HL-60/S4 treated with phorbol 12-myristate 13-acetate at 8.2 ng/mL for 4 days and 3 days (cell line): Measurements from ENCODE around the gene FHAD1.
"Not testable (repeated sequence)": the region's sequence is repeated elsewhere in the genome, so short reads cannot be mapped to it uniquely, and the experiment has no call there.

ENCODE experiments used
- in situ Hi-C: fragments of 300-500 bp; cut with MboI; formaldehyde crosslinking; loops from 2 replicates; pipeline ENCODE4 v1.15.0; 2022; ENCODE audit warnings: low sequenced_read_pairs

Gene FHAD1

DNA sequence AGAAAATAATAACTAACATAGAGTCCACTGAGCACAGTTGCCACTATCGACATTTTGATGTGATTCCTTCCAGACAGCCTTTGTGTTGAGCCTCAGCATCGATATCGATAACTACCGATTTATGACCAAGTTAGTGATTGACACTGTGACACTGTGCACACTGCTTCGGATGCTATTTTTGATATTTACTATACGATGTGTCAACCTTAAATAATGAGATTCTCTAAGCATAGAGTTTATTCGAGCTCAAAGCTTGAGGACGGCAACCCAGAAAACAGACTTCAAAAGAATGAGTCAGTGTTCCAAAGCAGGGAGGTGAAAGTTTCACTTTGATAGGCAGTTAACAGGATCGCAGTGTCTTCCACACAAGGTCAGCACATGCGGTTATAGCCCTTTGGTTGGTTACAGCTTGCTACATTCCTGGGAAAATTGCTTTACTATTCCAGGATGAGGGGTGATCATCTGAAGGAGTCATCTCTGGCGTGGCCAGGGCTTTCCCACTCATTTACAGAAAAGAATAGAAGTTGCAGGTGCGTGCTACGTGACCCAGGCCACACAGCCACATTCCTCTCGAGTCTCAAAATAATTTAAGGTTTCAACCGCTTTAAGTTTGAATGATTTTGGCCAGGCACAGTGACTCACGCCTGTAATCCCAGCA, 109.1 kb downstream of the FHAD1 start:
- in situ Hi-C loops: no loop called here

DNA sequence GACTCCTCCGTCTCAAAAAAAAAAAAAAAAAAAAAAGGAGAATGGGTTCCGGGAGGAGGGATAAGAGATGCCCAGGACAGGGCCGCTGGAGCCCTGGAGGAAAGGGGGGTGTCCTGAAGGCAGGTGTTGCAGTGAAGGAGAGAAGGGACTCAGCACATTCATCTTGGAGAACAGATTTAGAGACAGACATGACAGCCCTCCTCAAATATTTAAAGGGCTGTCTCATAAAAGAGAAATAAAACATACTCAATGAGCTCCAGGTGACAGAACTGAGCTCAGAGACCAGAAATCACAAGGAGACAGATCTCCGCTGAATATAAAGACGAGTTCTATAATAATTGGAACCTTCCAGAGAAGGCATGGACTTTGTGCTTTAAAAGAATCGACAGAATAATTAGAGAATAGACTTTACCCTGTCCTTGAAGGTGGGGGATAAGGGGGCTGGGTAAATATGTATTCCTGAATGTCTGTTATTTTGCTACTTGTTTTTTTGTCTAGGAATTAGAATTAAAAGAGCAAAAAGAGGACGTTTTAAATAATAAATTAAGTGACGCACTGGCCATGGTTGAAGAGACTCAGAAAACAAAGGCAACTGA, 110.7 kb downstream of the FHAD1 start:
- in situ Hi-C loops: no loop called here

DNA sequence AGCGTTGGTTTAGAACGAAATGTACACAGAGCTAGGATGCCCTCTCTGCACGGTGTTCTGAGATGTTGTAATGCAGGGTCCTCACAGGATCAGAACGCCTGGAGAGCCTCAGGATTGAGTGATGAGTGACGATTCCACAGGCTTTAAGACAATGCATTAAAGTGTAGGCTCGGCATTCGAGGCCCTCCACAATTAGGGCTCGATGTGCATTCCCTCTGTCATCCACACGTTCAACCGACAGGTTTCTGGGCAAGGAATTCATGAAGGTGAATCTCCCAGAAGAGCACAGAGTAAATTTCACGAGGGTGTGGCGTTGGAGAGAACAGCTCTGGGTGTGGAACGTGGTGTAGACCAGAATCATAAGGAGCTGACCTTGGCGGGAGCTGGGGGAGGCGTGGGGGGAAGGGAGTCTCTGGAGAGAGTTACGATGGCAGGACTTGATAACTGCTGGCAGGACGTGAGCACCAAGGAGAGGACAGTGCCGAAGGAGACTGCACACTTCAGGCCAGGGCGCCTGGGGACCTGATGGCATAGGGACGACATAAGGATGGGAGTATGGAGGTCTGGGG, 111.6 kb downstream of the FHAD1 start:
- in situ Hi-C loops: no loop called here

DNA sequence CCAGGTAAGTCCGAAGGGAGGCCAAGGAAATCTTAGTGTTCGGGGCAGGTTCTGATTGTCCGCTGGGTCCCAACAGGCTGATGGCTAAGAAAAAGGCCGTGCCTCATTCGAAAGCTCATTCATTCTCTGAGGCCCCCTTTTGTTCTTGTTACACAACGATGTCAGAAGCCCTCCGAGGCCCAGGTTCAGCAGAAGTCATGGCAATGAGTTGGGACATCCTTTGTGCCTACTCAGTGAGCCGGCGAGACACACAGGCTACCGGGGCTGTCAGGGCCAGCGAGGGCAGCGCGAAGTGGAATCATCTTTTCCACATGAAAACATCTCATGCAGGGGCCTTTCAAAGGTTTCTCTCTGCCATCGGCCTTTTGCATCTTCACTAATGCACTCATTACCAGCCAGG, 113.7 kb downstream of the FHAD1 start:
- in situ Hi-C loops: no loop called here

DNA sequence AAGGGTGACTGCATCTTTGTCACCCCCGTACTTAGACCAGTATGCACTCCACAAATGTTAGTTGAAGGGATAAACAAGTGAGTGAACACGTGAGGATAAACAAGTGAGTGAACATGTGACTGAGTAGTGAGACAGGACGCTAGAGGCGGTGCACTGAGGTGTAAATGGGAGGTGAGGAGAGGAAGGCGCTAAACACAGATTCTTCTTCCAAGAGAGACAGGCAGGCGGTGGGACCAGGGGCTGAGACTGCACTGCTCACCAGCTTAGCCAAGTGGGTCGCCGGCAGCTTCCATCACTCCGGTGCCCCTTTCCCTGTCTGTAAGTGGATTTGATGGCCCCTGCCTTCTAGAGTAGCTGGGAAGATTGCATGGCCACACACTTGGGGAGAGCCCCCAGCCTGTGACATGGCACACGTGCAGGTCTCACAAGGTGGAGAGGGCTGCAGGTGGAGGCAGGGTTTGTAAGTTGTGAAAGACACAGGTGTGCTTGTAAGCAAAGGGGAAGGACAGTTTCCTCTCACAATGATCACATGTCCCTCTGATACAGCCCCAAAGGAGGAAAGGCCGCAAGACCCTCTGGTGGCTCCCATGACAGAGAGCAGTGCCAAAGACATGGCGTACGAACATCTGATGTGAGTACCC, 115.2 kb downstream of the FHAD1 start:
- in situ Hi-C loops: no loop called here

DNA sequence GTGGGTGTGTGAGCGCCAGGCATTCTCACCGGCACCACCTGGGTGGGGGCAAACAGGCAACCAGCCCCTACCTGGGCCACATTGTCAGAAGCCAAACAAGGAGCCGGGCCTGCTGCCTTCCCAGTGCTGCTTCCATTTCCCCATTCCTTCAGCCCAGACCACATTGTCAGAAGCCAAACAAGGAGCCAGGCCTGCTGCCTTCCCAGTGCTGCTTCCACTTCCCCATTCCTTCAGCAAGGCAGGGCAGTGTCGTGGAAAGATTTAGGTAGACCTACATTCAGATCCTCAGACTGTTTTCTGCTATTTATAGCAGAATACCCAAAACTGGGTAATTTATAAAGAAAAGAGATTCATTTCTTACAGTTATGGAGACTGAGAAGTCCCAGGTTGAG, 115.7 kb downstream of the FHAD1 start:
- in situ Hi-C loops: no loop called here

DNA sequence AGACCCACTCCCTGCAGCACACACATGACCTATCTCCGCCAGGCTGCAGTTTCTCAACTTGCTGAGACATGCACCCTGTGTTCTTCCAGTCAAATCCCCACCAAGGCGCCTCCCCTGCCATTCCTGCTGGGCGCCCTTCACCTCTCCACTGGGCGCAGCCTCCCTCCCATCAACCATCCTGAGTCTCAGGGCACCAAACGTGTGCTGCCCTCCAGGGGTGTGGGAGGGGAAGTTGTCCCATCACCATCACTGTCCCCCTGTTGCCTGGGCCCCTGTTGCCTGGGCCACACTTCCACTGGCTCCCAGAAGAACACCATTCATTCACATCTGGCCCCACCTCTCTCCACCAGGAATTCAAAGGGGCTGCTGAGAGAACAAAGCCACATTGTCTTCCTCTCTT, 117.7 kb downstream of the FHAD1 start:
- in situ Hi-C loops: no loop called here

DNA sequence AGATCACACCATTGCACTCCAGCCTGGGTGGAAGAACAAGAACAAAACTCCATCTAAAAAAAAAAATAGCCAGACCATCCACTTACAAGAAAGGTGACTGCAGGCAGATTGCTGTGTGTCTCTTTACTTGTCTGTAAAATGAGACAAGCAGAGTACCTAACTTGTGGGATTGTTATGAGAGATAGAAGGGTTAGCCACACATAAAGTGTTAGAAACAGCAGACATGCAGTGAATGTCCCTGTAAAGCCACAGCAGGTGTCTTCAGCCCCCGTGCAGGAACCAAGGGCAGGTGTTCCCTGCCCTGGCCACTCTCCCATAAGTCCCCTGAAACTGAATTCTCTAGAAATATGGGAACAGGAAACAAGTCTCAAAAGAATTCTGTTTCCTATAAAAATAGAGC, 121.9 kb downstream of the FHAD1 start:
- in situ Hi-C loops: no loop called here

DNA sequence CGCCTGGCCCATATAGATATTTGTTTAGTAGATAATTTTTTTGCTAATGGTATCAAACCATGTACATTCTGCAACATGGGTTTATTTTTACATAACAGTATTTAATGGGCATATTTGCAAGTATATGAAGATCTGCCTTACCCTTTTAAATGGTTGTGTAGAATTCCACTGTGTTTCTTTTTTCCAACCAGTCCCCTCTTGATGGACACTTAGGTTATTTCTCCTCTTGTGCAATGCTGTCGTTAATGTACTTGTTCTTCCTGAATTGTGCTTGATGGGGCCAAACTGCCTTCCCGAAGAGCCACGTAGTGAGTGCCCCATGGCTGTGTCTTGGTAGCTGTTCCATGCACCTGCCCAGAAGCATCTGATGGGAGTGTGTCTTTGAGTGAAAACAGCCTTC, 123.2 kb downstream of the FHAD1 start:
- in situ Hi-C loops: no loop called here

DNA sequence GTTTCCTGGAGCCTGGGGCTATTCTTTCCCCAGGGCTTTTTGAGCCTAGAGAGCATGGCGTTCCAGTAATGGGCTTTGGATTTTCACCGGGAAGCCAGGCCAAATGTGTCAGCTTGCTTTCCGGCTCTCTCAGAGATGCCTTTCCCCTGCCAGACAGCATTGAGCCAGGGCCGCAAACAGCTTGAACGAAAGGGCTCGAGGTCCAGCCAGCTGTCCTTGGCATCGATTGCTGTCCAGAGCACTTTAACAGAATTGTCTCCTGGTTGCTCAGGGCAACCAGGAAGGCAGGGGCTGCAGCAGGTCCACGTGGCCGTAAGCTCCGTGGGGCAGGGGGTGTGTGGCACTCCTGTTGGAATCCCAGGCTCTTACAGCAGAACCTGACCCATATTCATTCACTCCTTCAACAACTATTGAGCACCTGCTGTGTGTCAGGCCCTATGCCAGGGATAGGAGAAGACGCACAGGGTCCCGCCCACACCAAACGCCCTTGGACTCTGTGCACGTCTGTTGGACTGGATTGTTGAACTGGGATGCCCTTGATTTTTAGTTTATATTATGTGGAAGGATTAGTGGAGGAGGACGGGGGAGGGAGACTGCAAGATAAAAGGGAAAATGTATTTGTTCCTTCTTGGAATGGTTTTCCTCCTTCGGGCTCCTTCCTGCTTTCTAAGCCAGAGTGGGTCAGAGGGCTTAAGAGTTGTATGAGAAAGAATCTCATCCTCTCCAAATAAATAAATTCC, 123.9 kb downstream of the FHAD1 start:
- in situ Hi-C loops: no loop called here

DNA sequence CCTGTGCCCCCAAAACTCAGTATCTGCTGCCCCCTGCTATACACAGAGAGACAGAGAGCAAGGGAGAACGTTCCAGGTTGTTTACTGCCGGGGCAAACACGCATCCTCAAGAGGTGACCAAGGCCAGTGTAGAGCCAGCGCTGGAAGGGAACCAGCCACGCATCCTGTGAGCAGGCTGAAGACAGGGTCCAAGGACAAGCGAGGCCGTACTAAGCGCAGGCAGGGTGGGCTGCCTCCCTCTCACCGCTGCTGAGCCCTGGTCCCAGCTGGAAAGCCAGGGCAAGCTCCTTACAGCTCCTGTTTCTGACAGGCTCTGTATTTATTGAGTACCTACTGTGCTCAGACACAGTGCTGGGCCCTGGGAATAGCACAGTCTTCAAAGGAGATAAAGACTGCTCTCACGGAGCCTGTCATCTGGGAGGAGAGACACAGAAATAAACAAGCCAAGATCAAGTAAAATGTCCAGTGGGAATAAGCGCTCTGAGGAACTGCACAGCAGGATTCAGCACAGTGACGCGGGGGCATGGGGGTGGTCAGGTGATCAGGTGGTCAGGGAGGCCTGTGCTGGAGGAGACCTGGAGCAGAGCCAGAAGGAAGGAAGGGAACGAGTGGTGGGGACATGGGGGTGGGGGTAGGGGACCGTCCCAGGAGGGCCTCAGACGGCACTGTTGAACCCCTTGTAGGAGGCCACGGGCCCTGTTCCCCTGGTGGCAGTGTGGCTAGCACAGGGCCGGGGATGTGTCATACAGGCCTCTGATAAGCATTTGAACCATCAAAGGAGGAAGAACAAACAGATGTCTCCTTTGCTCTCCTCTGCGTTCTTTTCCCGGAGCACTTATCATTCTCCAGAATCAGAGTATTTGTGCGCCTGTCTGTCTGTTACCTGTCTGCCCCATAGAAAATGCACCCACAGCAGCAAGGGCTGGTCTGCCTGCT, 124.9 kb downstream of the FHAD1 start:
- in situ Hi-C loops: no loop called here

DNA sequence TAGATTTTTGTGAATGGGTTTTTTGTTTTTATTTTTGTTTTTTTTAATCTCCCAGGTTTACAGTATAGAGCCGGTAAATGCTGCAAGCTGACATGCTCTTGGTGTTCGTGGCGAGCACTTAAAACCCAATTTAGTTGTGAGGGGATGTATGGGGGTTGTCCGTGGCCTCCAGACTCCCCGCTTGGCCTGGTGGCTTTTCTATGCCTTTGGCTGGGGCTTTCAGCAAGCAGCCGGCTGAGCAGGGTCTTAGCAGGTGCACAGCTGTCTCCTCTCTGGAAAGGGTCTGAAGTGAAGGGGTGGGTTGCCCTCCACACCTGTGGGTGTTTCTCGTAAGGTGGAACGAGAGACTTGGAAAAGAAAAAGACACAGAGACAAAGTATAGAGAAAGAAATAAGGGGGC, 131.7 kb downstream of the FHAD1 start:
- in situ Hi-C loops: no loop called here

DNA sequence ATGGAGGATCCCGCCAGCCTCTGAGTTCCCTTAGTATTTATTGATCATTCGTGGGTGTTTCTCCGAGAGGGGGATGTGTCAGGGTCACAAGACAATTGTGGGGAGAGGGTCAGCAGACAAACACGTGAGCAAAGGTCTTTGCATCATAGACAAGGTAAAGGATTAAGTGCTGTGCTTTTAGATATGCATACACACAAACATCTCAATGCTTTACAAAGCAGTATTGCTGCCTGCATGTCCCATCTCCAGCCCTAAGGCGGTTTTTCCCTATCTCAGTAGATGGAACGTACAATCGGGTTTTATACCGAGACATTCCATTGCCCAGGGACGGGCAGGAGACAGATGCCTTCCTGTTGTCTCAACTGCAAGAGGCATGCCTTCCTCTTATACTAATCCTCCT, 132.1 kb downstream of the FHAD1 start:
- in situ Hi-C loops: not testable (repeated sequence)

DNA sequence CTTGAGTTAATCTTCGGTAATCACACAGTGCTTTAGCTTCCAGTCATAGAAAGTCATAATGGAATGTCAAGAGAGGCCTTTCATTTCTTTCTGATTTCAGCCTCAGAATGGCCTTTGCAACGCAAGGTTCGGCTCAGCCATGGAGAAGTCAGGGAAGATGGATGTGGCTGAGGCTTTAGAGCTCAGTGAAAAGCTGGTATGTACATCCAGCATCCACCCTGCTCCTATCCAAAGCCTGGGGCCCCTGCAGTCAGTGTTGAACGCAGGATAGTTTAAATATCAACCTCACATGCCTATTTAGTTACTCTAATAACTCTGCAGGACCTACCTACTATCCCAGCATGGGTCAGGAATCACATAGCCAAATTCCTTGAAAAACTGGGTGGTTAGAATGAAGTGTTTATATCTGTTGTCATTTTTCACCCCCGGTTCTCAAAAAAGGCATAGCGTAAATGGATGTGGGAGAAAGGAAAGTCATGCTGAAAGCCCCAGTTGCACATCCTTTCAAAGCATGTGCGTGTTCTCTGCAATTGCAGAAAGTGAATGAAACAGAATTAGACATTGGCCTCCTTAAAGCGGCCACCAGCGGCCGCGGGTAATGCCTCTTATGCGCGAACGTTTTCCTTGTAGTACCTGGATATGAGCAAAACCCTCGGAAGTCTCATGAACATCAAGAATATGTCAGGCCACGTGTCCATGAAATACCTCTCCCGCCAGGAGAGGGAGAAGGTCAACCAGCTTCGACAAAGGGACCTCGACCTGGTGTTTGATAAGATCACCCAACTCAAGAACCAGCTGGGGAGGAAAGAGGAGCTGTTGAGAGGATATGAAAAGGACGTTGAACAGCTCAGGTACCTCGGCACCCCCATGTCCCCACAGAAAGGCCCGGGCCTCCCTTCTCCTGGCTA, 133.8 kb downstream of the FHAD1 start:
- in situ Hi-C loops: no loop called here

DNA sequence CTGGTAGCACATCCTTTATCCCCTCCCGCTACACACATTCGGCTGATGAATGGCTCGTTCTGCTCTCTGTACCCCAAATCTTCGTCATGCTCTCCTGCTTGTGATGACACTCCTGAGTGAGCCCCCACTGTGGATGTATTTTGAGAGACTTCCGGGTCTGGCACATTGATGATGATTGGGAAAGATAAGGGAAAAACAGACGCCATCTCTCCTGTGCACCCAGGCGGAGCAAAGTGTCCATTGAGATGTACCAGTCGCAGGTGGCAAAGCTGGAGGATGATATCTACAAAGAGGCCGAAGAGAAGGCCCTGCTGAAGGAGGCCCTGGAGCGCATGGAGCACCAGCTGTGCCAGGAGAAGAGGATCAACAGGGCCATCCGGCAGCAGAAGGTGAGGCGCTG, 134.8 kb downstream of the FHAD1 start:
- in situ Hi-C loops: no loop called here

DNA sequence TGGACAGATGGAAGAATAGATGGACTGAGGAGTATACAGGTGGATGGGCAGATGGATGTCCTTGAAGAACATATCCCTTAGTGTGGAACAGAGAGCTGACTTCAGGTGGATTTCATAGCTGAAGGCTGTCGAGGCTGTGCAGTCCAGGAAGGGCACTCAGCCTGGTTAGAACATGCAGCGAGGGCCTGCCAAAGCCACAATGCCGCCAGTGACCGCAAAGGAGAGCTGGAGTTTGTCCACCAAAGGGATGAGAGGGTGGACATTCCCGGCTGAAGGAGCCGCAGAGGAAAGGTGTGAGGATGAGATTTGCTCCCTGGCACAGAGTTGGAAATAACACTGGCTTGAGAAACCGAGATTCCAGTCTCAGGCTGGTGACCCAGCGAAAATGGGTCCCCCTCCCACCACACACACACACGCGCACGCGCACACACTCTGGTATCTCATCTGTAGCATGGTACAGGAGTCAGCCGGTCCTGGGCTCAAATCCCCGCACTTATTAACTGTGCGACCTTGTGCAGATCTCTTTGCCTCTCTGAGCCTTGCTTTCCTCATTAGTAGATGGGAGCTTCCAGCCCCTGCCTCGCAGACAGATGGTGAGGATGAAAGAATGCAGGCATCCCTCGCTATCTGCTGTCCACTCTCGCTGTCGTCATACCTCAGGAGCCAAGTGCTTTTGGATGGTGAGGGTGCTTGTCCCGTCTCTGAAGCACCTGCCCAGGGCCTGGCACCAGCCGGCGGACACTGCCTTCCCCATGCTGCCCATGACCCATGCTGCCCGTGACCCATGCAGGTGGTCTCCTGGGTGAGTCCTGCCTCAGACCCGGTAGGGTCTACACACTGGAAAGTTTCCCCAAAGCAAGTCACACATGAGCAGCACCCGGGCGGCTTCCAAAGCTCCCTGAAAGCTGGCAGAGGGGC, 135.8 kb downstream of the FHAD1 start:
- in situ Hi-C loops: no loop called here

DNA sequence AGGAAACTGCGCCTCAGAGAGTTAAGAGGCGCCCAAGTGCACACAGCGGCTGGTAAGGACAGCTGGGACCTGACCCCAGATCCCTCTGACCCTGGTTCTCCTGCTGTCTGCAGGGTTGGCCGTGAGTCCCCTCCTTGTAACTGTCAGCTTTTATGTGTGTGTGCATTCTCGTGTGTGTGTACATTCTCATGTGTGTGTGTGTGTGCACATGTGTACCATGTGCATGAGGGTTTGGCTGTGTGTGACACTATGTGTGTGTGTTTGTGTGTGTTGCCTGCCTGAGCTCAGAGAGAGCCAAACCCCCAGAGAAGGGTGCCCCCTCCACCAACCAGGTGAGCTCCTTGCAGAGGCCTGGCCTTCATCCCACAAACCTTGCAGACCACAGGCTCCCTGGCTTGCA, 136.8 kb downstream of the FHAD1 start:
- in situ Hi-C loops: no loop called here

DNA sequence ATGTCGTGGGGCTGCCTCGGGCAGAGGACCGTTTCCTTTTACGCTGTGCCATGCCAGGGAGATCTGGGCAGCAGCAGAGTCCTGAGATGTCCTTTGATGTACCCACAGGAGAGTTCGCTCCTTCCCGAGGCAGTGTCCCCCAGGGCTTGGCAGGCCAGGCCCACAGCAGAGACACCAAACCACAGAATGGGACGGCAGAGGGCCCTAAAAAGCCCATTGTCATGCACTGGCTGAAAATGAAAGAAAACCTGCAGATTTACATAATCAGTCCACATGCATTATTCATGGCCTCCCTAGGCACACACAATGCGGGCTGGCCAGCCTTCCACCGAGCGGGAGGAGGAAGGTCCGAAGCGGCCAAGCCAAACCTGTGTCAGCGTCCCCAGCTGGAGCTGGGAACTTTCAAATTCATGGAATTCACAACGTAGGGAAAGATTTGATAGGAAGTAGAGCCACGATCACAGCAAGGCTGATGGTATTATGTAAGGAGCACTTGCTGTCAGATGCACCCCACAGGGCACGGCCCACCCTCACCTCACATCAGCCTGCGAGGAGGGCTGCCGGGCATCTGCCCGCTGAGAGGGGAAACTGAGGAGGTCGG, 137.4 kb downstream of the FHAD1 start:
- in situ Hi-C loops: no loop called here
